Suppressor macrophage treated with lipopolysaccharide for 4 hours (primary cell): ENCODE measurements around the gene SELENOW.
"Not testable (repeated sequence)": the region's sequence is repeated elsewhere in the genome, so short reads cannot be mapped to it uniquely, and the experiment has no call there.

Experiments used
- DNase-seq: peaks from one replicate; pipeline ENCODE4 v3.0.0-alpha.2; 2020

SELENOW gene

DNA sequence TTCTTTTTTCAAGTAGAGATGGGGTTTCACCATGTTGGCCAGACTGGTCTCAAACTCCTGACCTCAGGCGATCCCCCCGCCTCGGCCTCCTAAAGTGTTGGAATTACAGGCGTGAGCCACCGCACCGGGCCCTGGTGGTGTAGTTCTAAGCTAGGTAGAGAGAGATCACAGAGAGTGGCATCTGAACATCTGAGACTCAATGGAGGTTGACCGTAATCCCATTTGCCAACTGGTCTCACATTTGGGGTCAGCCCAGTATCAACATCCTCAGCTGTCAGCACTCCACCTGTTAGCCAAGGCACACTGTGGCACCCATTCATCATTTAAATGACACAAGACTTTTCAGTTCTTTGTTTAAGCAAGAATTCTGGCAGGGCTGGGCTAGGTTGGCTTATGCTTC is 8.1 kb downstream of the SELENOW start:
- no peak for DNase-seq

- not testable (repeated sequence) for DNase-seq
Observed at GRCh38 chr19:47787307-47787706, 8.8 kb downstream of the SELENOW start.

DNA sequence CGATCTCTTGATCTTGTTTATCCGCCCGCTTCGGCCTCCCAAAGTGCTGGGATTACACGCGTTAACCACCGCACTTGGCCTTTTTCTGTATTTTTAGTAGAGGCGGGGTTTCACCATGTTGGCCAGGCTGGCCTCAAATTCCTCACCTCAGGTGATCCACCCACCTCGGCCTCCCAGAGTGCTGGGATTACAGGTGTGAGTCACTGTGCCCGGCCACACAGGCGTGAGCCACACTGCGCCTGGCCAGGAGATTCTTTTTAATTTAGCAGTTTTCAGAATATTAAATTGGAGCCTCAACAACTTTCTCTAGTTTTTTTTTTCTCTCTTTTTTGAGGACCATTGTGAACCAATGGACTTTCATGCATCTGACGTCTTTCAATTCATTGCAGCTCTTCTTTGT is 11.3 kb downstream of the SELENOW start:
- DNase-seq = not testable (repeated sequence)

DNA sequence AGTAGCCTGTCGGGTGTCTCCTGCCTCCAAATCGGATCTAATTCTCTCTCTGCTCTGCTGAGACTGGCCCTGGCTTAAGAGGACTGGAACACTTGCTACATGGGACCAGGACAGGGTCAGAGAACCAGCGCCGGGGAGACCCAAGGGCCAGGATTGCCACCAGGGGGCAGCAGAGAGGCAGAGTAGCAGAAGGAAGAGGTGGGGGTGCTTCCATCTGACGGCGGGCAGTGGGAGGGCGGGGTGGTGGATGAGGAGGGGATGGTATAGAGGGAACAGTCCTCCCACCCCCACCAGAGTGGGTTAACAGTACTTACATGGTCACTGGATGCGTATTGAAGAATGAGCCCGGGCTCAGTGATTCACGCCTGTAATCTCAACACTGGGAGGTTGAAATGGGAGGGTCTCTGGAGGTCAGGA is 11.9 kb downstream of the SELENOW start:
- DNase-seq = peak; percentile 85

DNA sequence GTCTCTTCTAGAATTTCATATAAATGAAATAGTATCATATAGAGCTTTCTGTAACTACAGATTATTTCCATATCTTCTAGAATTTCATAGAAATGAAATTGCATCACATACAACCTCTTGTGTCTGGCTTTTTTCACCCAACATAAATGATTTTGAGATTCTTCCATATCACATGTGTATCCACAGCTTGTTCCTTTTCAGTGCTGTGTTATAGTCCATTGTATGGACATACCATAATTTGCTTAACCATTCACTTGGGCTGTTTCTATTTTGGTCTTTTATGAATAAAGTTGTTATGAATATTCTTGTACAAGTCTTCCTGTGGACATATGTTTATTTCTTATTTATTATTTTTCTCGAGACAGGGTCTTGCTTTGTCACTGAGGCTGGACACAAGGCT is 14.1 kb downstream of the SELENOW start:
- DNase-seq = no peak

DNA sequence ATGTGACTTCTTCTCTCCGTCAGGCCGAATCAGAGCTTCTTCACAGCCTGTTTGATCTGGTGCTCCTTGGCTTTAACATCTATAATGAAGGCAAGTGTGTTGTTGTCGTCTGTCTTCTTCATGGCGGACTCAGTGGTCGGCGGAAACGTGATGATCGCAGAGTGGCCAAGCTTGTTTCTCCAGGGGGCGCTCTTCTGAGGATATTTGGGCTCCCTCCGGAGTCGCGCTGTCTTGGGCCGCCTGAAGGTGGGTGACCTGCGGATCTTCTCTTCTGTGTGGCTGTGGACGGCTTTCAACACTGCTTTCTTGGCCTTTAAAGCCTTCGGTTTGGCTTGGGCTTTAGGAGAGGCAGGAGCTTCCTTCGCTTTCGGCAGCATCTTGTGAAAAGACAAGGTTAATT is 16.0 kb downstream of the SELENOW start:
- no peak for DNase-seq

DNA sequence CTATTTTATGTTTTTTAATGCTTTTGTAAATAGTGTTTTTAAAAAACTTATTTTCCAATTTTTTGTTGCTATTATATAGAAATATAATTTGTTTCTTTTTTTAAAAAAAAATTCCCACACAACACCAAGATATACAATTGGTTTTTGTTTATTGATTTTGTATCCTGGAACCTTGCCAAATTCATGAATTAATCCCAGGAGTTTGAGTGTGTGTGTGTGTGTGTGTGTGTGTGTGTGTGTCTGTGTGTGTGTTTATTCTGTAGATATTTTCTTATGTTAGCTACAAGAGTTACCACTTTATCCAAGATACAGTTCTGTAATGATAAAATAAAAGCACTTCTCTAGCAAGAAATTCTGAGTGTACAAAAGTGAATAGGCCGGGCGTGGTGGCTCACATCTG is 18.3 kb downstream of the SELENOW start:
- no peak for DNase-seq

GRCh38 chr19:47797996-47798903 is 19.7 kb downstream of the SELENOW start:
- DNase-seq = no peak

GRCh38 chr19:47798904-47799266 is 20.4 kb downstream of the SELENOW start:
- DNase-seq = no peak

- no peak for DNase-seq
Observed at GRCh38 chr19:47801270-47801669, 22.8 kb downstream of the SELENOW start.

DNA sequence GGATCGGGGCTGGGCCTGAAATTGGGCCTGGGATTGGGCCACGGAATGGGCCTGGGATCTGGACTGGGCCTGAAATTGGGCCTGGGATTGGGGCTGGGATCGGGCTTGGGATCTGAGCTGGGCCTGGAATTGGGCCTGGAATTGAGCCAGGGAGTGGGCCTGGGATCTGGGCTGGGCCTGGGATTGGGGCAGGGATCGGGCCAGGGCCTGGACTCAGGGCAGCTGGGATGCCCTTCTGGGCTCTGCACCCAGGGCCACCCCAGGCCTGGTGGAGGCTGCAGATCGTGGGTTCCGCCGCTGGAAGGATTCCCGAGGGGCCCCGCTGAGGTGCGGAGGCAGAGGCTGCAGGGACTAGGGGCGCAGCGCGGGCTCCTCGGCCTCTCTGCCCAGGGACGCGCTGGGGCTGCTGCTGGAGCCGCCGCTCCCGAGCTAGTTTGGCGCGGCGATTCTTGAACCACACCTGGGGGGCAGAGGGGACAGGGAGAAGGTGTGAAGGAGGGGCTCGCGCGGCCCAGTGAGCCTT is 24.1 kb downstream of the SELENOW start:
- DNase-seq = no peak

- DNase-seq = not testable (repeated sequence)
Observed at GRCh38 chr19:47803148-47803547, 24.6 kb downstream of the SELENOW start.

- not testable (repeated sequence) for DNase-seq
Observed at GRCh38 chr19:47803671-47804070, 25.2 kb downstream of the SELENOW start.

GRCh38 chr19:47804451-47804850 is 25.9 kb downstream of the SELENOW start, which contains the start of gene TPRX1:
Gene TPRX1 (minus strand): TSS chr19:47804551. CDS start chr19:47804539, 12 bp downstream.
- not testable (repeated sequence) for DNase-seq

DNA sequence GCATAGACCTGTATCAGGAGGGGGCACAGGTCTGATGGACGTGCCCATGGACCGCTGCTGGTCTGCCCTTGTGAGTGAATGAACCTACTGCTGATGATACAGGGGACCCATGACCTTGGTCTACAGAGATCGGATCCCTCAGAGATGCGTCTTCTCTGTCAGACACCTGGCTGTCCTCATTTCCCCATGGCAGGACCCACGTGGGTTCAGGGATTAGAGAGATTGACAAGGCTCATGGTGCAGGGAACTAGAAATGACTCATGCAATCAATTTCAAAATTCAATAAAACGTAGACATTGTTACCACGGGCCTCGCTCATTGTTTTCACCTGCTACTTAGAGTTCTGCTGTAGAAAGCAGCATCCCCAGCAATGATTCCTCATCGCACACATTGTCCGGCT is 26.8 kb downstream of the SELENOW start:
- DNase-seq = no peak

DNA sequence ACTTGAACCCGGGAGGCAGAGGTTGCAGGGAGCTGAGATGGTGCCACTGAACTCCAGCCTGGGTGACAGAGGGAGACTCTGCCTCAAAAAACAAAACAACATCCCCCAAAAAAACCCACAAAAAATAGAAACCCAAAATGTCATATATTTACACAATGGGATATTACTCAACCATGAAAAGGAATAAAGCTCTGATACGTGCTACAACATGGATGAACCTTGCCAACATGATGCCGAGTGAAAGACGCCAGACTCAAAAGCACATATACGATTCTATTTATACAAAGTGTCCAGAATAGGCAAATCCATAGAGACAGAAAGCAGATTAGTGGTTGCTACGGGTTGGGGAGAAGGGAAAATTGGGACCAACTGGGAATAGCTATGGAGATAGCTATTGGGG is 27.9 kb downstream of the SELENOW start:
- DNase-seq = no peak

GRCh38 chr19:47813304-47813994 is 34.9 kb downstream of the SELENOW start:
- DNase-seq = peak; percentile 75

DNA sequence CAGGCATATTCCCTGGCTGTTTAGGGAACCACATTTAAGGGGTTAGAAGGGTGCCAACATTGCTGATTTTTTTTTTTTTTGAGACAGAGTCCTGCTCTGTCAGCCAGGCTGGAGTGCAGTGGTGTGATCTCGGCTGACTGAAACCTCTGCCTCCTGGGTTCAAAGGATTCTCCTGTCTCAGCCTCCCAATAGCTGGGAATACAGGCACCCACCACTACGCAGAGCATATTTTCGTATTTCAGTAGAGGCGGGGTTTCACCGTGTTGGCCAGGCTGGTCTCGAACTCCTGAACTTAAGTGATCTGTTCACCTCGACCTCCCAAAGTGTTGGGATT is 35.5 kb downstream of the SELENOW start:
- DNase-seq = no peak

DNA sequence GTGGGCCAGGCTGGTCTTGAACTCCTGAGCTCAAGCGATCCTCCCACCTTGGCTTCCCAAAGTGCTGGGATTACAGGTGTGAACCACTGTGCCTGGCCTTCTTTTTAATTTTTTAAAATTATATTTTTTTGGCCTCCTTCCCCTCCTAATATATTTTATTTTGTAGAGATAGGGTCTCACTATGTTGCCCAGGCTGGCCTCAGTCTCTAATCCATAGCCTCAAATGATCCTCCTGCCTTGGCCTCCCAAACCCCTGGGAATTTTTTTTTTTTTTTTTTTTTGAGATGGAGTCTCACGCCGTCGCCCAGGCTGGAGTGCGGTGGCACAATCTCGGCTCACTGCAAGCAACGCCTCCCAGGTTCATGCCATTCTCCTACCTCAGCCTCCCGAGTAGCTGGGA is 37.8 kb downstream of the SELENOW start:
- not testable (repeated sequence) for DNase-seq

GRCh38 chr19:47818221-47818620 is 39.7 kb downstream of the SELENOW start:
- not testable (repeated sequence) for DNase-seq

DNA sequence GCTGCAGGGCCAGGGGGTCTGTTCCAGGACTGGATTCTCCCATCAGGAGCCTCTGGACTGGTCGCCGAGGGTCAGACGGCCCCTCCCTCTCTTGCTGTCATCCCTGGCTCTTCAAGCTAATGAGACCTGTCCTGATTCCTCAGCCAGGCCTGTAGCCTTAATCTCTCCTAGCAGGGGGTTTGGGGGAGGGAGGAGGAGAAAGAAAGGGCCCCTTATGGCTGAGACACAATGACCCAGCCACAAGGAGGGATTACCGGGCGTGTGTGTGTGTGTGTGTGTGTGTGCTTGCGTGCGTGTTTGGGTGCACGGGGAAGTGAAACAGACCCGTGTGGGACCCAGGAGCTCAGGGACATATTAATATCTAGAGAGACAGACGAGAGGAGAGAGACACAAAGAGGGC is 41.4 kb downstream of the SELENOW start:
- no peak for DNase-seq

- no peak for DNase-seq
Observed at GRCh38 chr19:47820410-47820809, 41.9 kb downstream of the SELENOW start.

DNA sequence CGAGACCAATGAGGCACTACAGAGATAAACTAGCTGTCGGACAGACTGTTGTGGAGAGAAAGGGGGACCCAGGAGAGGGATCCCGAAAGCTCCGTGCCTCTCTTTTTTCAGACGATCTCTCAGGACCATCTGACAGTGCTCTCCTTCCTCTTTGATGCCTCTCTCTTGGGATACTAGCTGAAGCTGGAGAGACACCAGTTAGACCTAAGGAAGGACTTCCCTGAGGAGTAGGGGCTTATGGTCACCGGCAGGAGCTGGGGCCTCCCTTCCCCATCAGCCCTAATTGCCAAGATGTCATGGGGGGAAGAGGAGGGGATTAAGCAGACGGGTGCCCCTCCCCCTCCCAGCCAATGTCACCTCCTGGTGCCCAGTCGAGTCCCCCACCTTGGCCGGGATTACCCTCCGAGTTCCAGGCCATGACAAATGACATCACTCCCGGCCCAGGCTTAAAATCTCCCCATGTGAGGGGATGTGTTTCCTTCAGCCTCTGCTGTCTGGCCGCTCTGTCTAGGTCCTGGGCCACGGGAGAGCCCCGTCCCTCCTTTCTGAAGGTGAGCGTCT is 43.0 kb downstream of the SELENOW start, which contains the start of gene CRX:
Gene CRX, plus strand, starts transcription at position 478 of the 561 bp plus-strand sequence. CDS start 12,507 bp downstream, outside the sequence.
- no peak for DNase-seq
